SW 1271 (cell line): Measurements from ENCODE around the gene LDLRAD1.
"Not testable (repeated sequence)": the region's sequence is repeated elsewhere in the genome, so short reads cannot be mapped to it uniquely, and the experiment has no call there.

Experiments
- DNase-seq, 2 experiments: peaks; one replicate each; lab custom pipeline; 2025; lab: John Stamatoyannopoulos, UW

LDLRAD1 gene

GRCh38 chr1:53992085-53992874, 25.7 kb downstream of the LDLRAD1 start:
- no peak for DNase-seq

GRCh38 chr1:53987880-53988279, 30.1 kb downstream of the LDLRAD1 start:
- DNase-seq = no peak

GRCh38 chr1:53986458-53986857, 31.5 kb downstream of the LDLRAD1 start:
- DNase-seq = no peak

- DNase-seq = no peak
Measured at GRCh38 chr1:53984726-53985125, 33.3 kb downstream of the LDLRAD1 start.

- no peak for DNase-seq
Measured at GRCh38 chr1:53982763-53983104, 35.3 kb downstream of the LDLRAD1 start.

GRCh38 chr1:53982034-53982762, 35.8 kb downstream of the LDLRAD1 start:
- DNase-seq = no peak

- DNase-seq = no peak
Measured at GRCh38 chr1:53981220-53981619, 36.8 kb downstream of the LDLRAD1 start.

GRCh38 chr1:53979712-53980450, 38.1 kb downstream of the LDLRAD1 start:
- no peak for DNase-seq

GRCh38 chr1:53975861-53976260, 42.1 kb downstream of the LDLRAD1 start:
- no peak for DNase-seq

GRCh38 chr1:53971718-53972117, 46.3 kb downstream of the LDLRAD1 start:
- no peak for DNase-seq

- not testable (repeated sequence) for DNase-seq
Measured at GRCh38 chr1:53969323-53969722, 48.7 kb downstream of the LDLRAD1 start.

GRCh38 chr1:53968125-53968513, 49.9 kb downstream of the LDLRAD1 start:
- DNase-seq = no peak

- DNase-seq = no peak
Measured at GRCh38 chr1:53967409-53968124, 50.4 kb downstream of the LDLRAD1 start.

- DNase-seq = no peak
Measured at GRCh38 chr1:53966794-53967193, 51.2 kb downstream of the LDLRAD1 start.

- no peak for DNase-seq
Measured at GRCh38 chr1:53964109-53964508, 53.9 kb downstream of the LDLRAD1 start.

GRCh38 chr1:53963460-53963859, 54.5 kb downstream of the LDLRAD1 start:
- no peak for DNase-seq

- DNase-seq = no peak
Measured at GRCh38 chr1:53962395-53962794, 55.6 kb downstream of the LDLRAD1 start.

GRCh38 chr1:53959664-53960250, 58.2 kb downstream of the LDLRAD1 start:
- peak in 1 of 2 experiments; percentile 34 for DNase-seq
